HG02642 (cell line): ENCODE measurements around the gene ARSD.
"Not testable (repeated sequence)": the region's sequence is repeated elsewhere in the genome, so short reads cannot be mapped to it uniquely, and the experiment has no call there.

Experiments used
- ATAC-seq: cut with Tn5 transposase; IDR thresholded peaks from one replicate; pipeline ENCODE4 v1.9.1; 2021; ENCODE audit warnings: mild to moderate bottlenecking; ENCODE audit not compliant: unreplicated experiment, poor library complexity

ARSD gene

GRCh38 chrX:2928583-2929434 is at the start of gene ARSD:
Gene ARSD, minus strand, starts transcription at chrX:2929339. Its CDS starts 64 bp downstream, at chrX:2929275.
- ATAC-seq: peak; percentile 92

GRCh38 chrX:2978639-2979038 is 49.5 kb upstream of the ARSD start:
- not testable (repeated sequence) for ATAC-seq

GRCh38 chrX:2974961-2975360 is 45.8 kb upstream of the ARSD start:
- no peak for ATAC-seq

GRCh38 chrX:2972391-2972790 is 43.3 kb upstream of the ARSD start:
- no peak for ATAC-seq

- no peak for ATAC-seq
Observed at GRCh38 chrX:2969021-2969420, 39.9 kb upstream of the ARSD start.

- no peak for ATAC-seq
Observed at GRCh38 chrX:2967998-2968909, 39.1 kb upstream of the ARSD start.

- ATAC-seq: no peak
Observed at GRCh38 chrX:2967584-2967983, 38.4 kb upstream of the ARSD start.

GRCh38 chrX:2967012-2967411 is 37.9 kb upstream of the ARSD start:
- ATAC-seq: no peak

GRCh38 chrX:2965965-2966364 is 36.8 kb upstream of the ARSD start:
- ATAC-seq: peak; percentile 64

GRCh38 chrX:2963992-2964794 is 35.1 kb upstream of the ARSD start:
- ATAC-seq: not testable (repeated sequence)

- not testable (repeated sequence) for ATAC-seq
Observed at GRCh38 chrX:2963449-2963848, 34.3 kb upstream of the ARSD start.

- ATAC-seq: no peak
Observed at GRCh38 chrX:2962381-2962780, 33.2 kb upstream of the ARSD start.

- ATAC-seq: no peak
Observed at GRCh38 chrX:2960861-2961515, 31.8 kb upstream of the ARSD start.

GRCh38 chrX:2958199-2958598 is 29.1 kb upstream of the ARSD start:
- ATAC-seq: no peak

- ATAC-seq: no peak
Observed at GRCh38 chrX:2955838-2956237, 26.7 kb upstream of the ARSD start.

GRCh38 chrX:2955281-2955680 is 26.1 kb upstream of the ARSD start:
- ATAC-seq: no peak

GRCh38 chrX:2954541-2954940 is 25.4 kb upstream of the ARSD start:
- ATAC-seq: no peak

GRCh38 chrX:2937942-2938341 is 8.8 kb upstream of the ARSD start:
- not testable (repeated sequence) for ATAC-seq

GRCh38 chrX:2934715-2935710 is 5.9 kb upstream of the ARSD start:
- no peak for ATAC-seq
